Tibial artery (tissue), 4 donors: Measurements from ENCODE around the gene TMEM41A.

Experiments used
- DNase-seq, 2 donors: peaks; one replicate each; pipeline ENCODE4 v3.0.0-alpha.2; 2019
- H3K27ac ChIP-seq, 2 donors: fragments of 200-600 bp; sonication (generic) in 1 of 2; 1 replicate in 1 of 2; 2 replicates in 1 of 2; pipeline ENCODE4 v1.5.1; 2018 to 2019; ENCODE audit warnings: mild to moderate bottlenecking in 1 of 2
- H3K27me3 ChIP-seq, 2 donors: fragments of 200-600 bp; sonication (generic) in 1 of 2; one replicate each; pipeline versions ENCODE4 v1.5.1 to v1.6.0; 2016 to 2019
- H3K36me3 ChIP-seq, 3 donors: fragments of 200-600 bp; sonication (generic) in 2 of 3; one replicate each; pipeline ENCODE4 v1.5.1; 2016 to 2019; ENCODE audit warnings: mild to moderate bottlenecking in 2 of 3
- H3K4me1 ChIP-seq, 4 donors: fragments of 200-600 bp; sonication (generic) in 2 of 4; 1 replicate in 3 of 4; 2 replicates in 1 of 4; pipeline ENCODE4 v1.5.1; 2016 to 2019
- H3K4me3 ChIP-seq, 2 donors: fragments of 200-600 bp; sonication (generic) in 1 of 2; 1 replicate in 1 of 2; 2 replicates in 1 of 2; pipeline ENCODE4 v1.5.1; 2018 to 2019; ENCODE audit warnings: mild to moderate bottlenecking in 2 of 2
- H3K9me3 ChIP-seq, 3 donors: fragments of 200-600 bp; sonication (generic) in 1 of 3; one replicate each; pipeline ENCODE4 v1.5.1; 2016 to 2019
- CTCF ChIP-seq, 2 experiments: fragments of 200-600 bp in 1 of 2; fragments of 450-650 bp in 1 of 2; IDR thresholded peaks; one replicate each; pipeline ENCODE4 v1.5.1; 2017 to 2019; ENCODE audit warnings: antibody characterized with exemption in 2 of 2, mild to moderate bottlenecking in 1 of 2, moderate library complexity in 1 of 2
- intact Hi-C: fragments of 100-400 bp; cut with DNase I; formaldehyde crosslinking; loops from one replicate; pipeline ENCODE4 v1.15.0; 2023; ENCODE audit warnings: low total_unique reads

TMEM41A gene

GRCh38 chr3:185507883-185508282 is 9.0 kb upstream of the TMEM41A start:
- Histone ChIP-seq H3K27me3 (no peaks in the 10 kb centered on the region), H3K9me3 (no peaks in the 10 kb centered on the region), H3K4me3 (no peak overlapping the region), H3K36me3 (peaks cover 0 to 5% (median 0%) of the 10 kb centered on the region in 3 donors), H3K27ac (no peak overlapping the region), H3K4me1 (no peaks in the 10 kb centered on the region)
- no peak for TF ChIP-seq CTCF (IDR thresholded peaks at IDR 0.05)
- no peak for DNase-seq
- intact Hi-C loops, result no loop called here

GRCh38 chr3:185504636-185505035 is 5.8 kb upstream of the TMEM41A start:
- H3K4me1 ChIP-seq, result no peaks in the 10 kb centered on the region
- H3K27ac ChIP-seq, result no peak overlapping the region
- H3K27me3 ChIP-seq, result no peaks in the 10 kb centered on the region
- H3K36me3 ChIP-seq, result peaks cover 0 to 5% (median 0%) of the 10 kb centered on the region in 3 donors
- TF ChIP-seq CTCF (IDR thresholded peaks at IDR 0.05), result no peak
- intact Hi-C loops, result no loop called here
- H3K4me3 ChIP-seq, result no peak overlapping the region
- no peak for DNase-seq
- no peaks in the 10 kb centered on the region for H3K9me3 ChIP-seq

- no peak for TF ChIP-seq CTCF (IDR thresholded peaks at IDR 0.05)
- Histone ChIP-seq H3K4me3 (no peak overlapping the region), H3K36me3 (peaks cover 0 to 5% (median 0%) of the 10 kb centered on the region in 3 donors), H3K27me3 (no peaks in the 10 kb centered on the region), H3K4me1 (no peaks in the 10 kb centered on the region), H3K9me3 (no peaks in the 10 kb centered on the region), H3K27ac (no peak overlapping the region)
- intact Hi-C loops, result no loop called here
- DNase-seq, result no peak
Measured at GRCh38 chr3:185503521-185503920, 4.7 kb upstream of the TMEM41A start.

- H3K27me3 ChIP-seq, result no peaks in the 10 kb centered on the region
- no peak overlapping the region for H3K4me3 ChIP-seq
- H3K4me1 ChIP-seq, result peaks cover 0 to 1% (median under 1%) of the 10 kb centered on the region in 4 donors
- DNase-seq, result no peak
- no peak for TF ChIP-seq CTCF (IDR thresholded peaks at IDR 0.05)
- intact Hi-C loops, result no loop called here
- no peaks in the 10 kb centered on the region for H3K36me3 ChIP-seq
- H3K27ac ChIP-seq, result no peak overlapping the region
- no peaks in the 10 kb centered on the region for H3K9me3 ChIP-seq
Measured at GRCh38 chr3:185502987-185503386, 4.2 kb upstream of the TMEM41A start.

- no peaks in the 10 kb centered on the region for H3K27me3 ChIP-seq
- intact Hi-C loops, result loop anchor here (10.0 kb wide), 1 partner anchor 95 kb away; the partner anchor contains the start of gene SENP2
- H3K9me3 ChIP-seq, result no peaks in the 10 kb centered on the region
- no peak for TF ChIP-seq CTCF (IDR thresholded peaks at IDR 0.05)
- H3K4me1 ChIP-seq, result no peaks in the 10 kb centered on the region
- H3K36me3 ChIP-seq, result peaks cover 25 to 87% (median 66%) of the 10 kb centered on the region in 3 donors
- no peak for DNase-seq
- no peak overlapping the region for H3K27ac ChIP-seq
- no peak overlapping the region for H3K4me3 ChIP-seq
Measured at GRCh38 chr3:185490241-185490640, 8.6 kb downstream of the TMEM41A start.

GRCh38 chr3:185489462-185489861 is 9.4 kb downstream of the TMEM41A start:
- TF ChIP-seq CTCF (IDR thresholded peaks at IDR 0.05), result no peak
- no peak overlapping the region for H3K4me3 ChIP-seq

More at GRCh38 chr3:185489462-185489861, 9.4 kb downstream of the TMEM41A start:
- Histone ChIP-seq H3K9me3 (no peaks in the 10 kb centered on the region), H3K27me3 (no peaks in the 10 kb centered on the region), H3K27ac (no peak overlapping the region), H3K36me3 (peaks cover 19 to 79% (median 59%) of the 10 kb centered on the region in 3 donors), H3K4me1 (no peaks in the 10 kb centered on the region)
- DNase-seq, result no peak
- intact Hi-C loops, result no loop called here
